Measurements from ENCODE around the gene HOXC6.

The HOXC6 gene

GRCh38 chr12:54052438-54053002 is 24.3 kb downstream of the HOXC6 start (continued):
- peak; percentile 68 for TF ChIP-seq PRDM10 (tag by site-specific recombination; IDR thresholded peaks at IDR 0.05)
- TF ChIP-seq ZNF426 (tag by site-specific recombination; IDR thresholded peaks at IDR 0.05) = no peak
- TF ChIP-seq ZNF596 (tag by site-specific recombination; IDR thresholded peaks at IDR 0.05) = 0 out of 2 replicates have a peak, but pooled peaks have one; percentile 4
- TF ChIP-seq, protein P1, sequence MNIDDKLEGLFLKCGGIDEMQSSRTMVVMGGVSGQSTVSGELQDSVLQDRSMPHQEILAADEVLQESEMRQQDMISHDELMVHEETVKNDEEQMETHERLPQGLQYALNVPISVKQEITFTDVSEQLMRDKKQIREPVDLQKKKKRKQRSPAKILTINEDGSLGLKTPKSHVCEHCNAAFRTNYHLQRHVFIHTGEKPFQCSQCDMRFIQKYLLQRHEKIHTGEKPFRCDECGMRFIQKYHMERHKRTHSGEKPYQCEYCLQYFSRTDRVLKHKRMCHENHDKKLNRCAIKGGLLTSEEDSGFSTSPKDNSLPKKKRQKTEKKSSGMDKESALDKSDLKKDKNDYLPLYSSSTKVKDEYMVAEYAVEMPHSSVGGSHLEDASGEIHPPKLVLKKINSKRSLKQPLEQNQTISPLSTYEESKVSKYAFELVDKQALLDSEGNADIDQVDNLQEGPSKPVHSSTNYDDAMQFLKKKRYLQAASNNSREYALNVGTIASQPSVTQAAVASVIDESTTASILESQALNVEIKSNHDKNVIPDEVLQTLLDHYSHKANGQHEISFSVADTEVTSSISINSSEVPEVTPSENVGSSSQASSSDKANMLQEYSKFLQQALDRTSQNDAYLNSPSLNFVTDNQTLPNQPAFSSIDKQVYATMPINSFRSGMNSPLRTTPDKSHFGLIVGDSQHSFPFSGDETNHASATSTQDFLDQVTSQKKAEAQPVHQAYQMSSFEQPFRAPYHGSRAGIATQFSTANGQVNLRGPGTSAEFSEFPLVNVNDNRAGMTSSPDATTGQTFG (tag by site-specific recombination; IDR thresholded peaks at IDR 0.05; ENCODE audit: borderline replicate concordance) = no peak
- TF ChIP-seq ZFP37 (tag by site-specific recombination; IDR thresholded peaks at IDR 0.05) = peak; percentile 58; the same call in 1 of the 2 replicates
- TF ChIP-seq, protein P2, sequence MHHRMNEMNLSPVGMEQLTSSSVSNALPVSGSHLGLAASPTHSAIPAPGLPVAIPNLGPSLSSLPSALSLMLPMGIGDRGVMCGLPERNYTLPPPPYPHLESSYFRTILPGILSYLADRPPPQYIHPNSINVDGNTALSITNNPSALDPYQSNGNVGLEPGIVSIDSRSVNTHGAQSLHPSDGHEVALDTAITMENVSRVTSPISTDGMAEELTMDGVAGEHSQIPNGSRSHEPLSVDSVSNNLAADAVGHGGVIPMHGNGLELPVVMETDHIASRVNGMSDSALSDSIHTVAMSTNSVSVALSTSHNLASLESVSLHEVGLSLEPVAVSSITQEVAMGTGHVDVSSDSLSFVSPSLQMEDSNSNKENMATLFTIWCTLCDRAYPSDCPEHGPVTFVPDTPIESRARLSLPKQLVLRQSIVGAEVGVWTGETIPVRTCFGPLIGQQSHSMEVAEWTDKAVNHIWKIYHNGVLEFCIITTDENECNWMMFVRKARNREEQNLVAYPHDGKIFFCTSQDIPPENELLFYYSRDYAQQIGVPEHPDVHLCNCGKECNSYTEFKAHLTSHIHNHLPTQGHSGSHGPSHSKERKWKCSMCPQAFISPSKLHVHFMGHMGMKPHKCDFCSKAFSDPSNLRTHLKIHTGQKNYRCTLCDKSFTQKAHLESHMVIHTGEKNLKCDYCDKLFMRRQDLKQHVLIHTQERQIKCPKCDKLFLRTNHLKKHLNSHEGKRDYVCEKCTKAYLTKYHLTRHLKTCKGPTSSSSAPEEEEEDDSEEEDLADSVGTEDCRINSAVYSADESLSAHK (tag by site-specific recombination; IDR thresholded peaks at IDR 0.05) = no peak; the same call in 1 of the 2 replicates
- no peak for TF ChIP-seq ZNF416 (tag by site-specific recombination; IDR thresholded peaks at IDR 0.05)
- no peak; the same call in 1 of the 2 replicates for TF ChIP-seq KLF7 (tag by site-specific recombination; IDR thresholded peaks at IDR 0.05; ENCODE audit: borderline replicate concordance)
- TF ChIP-seq, protein P3, sequence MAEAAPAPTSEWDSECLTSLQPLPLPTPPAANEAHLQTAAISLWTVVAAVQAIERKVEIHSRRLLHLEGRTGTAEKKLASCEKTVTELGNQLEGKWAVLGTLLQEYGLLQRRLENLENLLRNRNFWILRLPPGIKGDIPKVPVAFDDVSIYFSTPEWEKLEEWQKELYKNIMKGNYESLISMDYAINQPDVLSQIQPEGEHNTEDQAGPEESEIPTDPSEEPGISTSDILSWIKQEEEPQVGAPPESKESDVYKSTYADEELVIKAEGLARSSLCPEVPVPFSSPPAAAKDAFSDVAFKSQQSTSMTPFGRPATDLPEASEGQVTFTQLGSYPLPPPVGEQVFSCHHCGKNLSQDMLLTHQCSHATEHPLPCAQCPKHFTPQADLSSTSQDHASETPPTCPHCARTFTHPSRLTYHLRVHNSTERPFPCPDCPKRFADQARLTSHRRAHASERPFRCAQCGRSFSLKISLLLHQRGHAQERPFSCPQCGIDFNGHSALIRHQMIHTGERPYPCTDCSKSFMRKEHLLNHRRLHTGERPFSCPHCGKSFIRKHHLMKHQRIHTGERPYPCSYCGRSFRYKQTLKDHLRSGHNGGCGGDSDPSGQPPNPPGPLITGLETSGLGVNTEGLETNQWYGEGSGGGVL (tag by site-specific recombination; IDR thresholded peaks at IDR 0.05) = peak; percentile 96
- TF ChIP-seq ZNF48 (tag by site-specific recombination; IDR thresholded peaks at IDR 0.05) = no peak
- TF ChIP-seq ZNF639 (tag by site-specific recombination; IDR thresholded peaks at IDR 0.05) = no peak
- TF ChIP-seq ZSCAN18 (tag by site-specific recombination; IDR thresholded peaks at IDR 0.05) = no peak
- 0 out of 2 replicates have a peak, but pooled peaks have one; percentile 8 for TF ChIP-seq INSM2 (tag by site-specific recombination; IDR thresholded peaks at IDR 0.05)
- TF ChIP-seq GFI1B (tag by site-specific recombination; IDR thresholded peaks at IDR 0.05) = no peak
- TF ChIP-seq ZNF350 (tag by site-specific recombination; IDR thresholded peaks at IDR 0.05) = no peak
- no peak for TF ChIP-seq ZNF558 (tag by site-specific recombination; IDR thresholded peaks at IDR 0.05)
- no peak for TF ChIP-seq ZNF701 (tag by site-specific recombination; IDR thresholded peaks at IDR 0.05)
- TF ChIP-seq ZNF19 (tag by site-specific recombination; IDR thresholded peaks at IDR 0.05; ENCODE audit: low read depth) = no peak
- TF ChIP-seq ZNF610 (tag by site-specific recombination; IDR thresholded peaks at IDR 0.05; ENCODE audit: borderline replicate concordance) = no peak
- TF ChIP-seq ZNF140 (tag by site-specific recombination; IDR thresholded peaks at IDR 0.05) = no peak
- TF ChIP-seq ZNF645 (tag by site-specific recombination; IDR thresholded peaks at IDR 0.05) = no peak
- no peak for TF ChIP-seq ZNF677 (tag by site-specific recombination; IDR thresholded peaks at IDR 0.05)
- no peak for TF ChIP-seq ZNF23 (tag by site-specific recombination; IDR thresholded peaks at IDR 0.05; ENCODE audit: borderline replicate concordance)
